Bronchial epithelial cell (primary cell): ENCODE data around the gene TMEM107. TPM values are rescaled to one million over a fixed set of nuclear protein-coding genes. Genes with fewer than 3 reads are reported as not detected.

Experiments used
- DNase-seq: peaks from one replicate; pipeline ENCODE4 v3.0.0-alpha.2; 2010; ENCODE audit warnings: low read depth
- FAIRE-seq: peaks from 2 replicates; lab custom pipeline; 2011; peaks lifted over from hg19 to GRCh38; lab: Jason Lieb, UNC
- H3K27me3 ChIP-seq: 2 replicates; pipeline ENCODE4 v1.5.1; 2011; ENCODE audit warnings: low read length; ENCODE audit not compliant: control insufficient read depth, insufficient read depth
- H3K36me3 ChIP-seq: 2 replicates; pipeline ENCODE4 v1.5.1; 2011; ENCODE audit warnings: low read length; ENCODE audit not compliant: control insufficient read depth, insufficient read depth
- H3K4me3 ChIP-seq: 2 replicates; pipeline ENCODE4 v1.5.1; 2011; ENCODE audit warnings: mild to moderate bottlenecking, low read depth, low read length, control low read depth
- CTCF ChIP-seq: IDR thresholded peaks from 2 replicates; pipeline ENCODE4 v1.5.1; 2011; ENCODE audit warnings: mild to moderate bottlenecking, moderate library complexity, low read length, control low read depth, inconsistent platforms; ENCODE audit not compliant: insufficient read depth, severe bottlenecking
- total RNA-seq: library from RNA; depleted of rRNA; stranded (reverse); fragments of >200 nt; gene quantifications from 2 replicates; pipeline ENCODE4 v1.2.1, GENCODE V29; 2014

The TMEM107 gene
- total RNA-seq, 1 donor from 2014 or later: 24.2 TPM

- no peak for TF ChIP-seq CTCF
- H3K4me3 ChIP-seq: no peak overlapping the region
- no peaks in the 10 kb centered on the region for H3K27me3 ChIP-seq
- peaks cover 46% of the 10 kb centered on the region for H3K36me3 ChIP-seq
- FAIRE-seq: no peak
- no peak for DNase-seq
These were observed 35.1 kb downstream of the TMEM107 start for GRCh38 chr17:8141045-8141444.

DNA sequence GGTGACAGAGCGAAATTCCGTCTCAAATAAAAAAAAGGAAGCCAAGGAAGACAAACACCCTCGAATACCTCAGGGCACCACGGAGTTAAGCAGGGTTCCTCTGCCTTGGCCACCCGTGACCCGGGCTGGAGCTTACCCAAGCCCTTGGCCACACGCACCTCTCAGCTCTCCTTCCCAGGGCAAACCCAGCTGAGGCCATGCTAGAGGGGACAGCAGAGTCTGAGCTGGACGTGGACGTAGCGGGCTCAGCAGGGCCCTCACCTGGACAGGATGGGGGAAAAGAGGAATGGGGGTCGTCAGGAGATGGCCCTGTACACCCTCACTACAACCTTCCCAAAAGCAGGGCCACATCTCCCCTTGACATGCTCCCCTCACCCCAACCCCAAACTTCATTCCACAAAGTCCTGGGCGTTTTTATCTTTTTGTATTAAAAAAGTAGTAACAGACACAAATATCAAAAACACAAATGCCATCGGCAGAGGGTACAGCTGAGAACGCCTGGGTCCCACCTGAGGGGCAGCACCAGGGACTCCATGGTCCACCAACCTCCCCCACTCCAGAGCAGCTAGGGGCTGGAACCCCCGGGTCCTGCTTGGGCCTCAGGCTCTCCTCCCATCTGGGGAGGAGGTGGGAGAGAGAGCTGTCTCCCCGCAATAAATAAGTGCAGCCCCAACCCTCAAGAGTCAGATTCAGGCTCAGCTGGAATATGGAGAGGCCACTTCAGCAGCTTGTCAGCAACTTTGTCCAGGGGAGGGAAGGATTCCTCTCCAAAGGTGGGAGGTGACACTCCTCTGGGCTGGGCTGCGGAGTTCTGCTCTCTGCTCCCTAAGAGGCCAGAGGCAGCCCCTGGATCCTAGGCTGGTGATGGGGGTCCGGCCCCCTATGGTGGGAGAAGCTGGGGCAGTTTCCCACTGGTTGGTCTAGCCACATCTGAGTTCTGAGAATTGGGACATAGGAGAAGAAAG, 35.8 kb downstream of the TMEM107 start:
- Histone ChIP-seq H3K27me3 (no peaks in the 10 kb centered on the region), H3K36me3 (peaks cover 40% of the 10 kb centered on the region), H3K4me3 (no peak overlapping the region)
- no peak for TF ChIP-seq CTCF
- DNase-seq (no peak), FAIRE-seq (no peak)

DNA sequence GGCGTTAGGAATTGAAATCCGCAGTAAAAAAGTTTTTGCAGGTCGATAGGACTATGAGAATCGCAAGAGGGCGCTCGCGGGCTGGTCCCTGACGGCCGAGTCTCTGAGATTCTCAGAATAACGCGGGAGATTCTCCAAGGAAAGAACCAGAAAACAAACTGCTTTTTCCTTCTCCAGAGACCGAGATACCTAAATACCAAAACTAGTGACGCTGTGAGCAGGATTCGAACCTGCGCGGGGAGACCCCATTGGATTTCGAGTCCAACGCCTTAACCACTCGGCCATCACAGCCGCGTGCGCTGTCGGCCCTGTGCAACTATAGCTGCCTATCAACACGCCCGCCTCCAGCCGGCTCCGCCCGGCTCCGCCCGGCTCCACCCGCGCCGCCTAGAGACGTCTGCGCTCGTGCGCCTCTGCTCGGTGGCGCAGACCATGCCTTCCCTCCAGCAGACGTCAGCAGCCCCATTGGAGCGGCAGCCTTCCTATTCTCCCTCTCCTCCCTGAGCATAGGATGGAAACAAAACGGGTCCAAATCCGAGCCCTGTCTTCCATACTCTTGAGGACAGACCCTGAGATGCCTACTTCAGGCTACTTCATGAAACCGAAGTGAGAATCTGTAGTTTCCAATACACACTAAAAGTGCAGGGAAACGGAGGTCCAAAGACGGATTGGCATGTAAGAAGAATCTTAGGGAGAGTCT, 37.4 kb downstream of the TMEM107 start:
- H3K4me3 ChIP-seq: peak overlapping the region; percentile 14
- no peaks in the 10 kb centered on the region for H3K27me3 ChIP-seq
- peaks cover 29% of the 10 kb centered on the region for H3K36me3 ChIP-seq
- DNase-seq: peak; percentile 95
- FAIRE-seq: no peak
- peak; percentile 87 for TF ChIP-seq CTCF

DNA sequence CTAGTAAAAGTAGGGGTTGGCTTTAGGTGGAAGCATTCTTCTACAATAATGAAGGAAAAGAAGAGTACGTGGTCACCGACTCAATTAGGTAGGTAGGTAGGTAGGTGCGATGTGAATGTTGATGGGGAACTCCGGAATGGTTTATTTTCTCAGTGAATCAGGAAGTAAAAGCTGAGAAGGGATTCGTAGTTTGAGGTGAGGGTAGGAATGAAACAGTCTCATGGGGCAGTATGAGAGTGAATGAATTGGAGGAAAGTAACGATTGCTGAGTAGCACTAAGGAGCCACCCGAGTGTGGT, 37.9 kb downstream of the TMEM107 start:
- H3K36me3 ChIP-seq: peaks cover 25% of the 10 kb centered on the region
- DNase-seq: no peak
- TF ChIP-seq CTCF: no peak
- no peak for FAIRE-seq
- H3K4me3 ChIP-seq: peak overlapping the region; percentile 14
- H3K27me3 ChIP-seq: no peaks in the 10 kb centered on the region

DNA sequence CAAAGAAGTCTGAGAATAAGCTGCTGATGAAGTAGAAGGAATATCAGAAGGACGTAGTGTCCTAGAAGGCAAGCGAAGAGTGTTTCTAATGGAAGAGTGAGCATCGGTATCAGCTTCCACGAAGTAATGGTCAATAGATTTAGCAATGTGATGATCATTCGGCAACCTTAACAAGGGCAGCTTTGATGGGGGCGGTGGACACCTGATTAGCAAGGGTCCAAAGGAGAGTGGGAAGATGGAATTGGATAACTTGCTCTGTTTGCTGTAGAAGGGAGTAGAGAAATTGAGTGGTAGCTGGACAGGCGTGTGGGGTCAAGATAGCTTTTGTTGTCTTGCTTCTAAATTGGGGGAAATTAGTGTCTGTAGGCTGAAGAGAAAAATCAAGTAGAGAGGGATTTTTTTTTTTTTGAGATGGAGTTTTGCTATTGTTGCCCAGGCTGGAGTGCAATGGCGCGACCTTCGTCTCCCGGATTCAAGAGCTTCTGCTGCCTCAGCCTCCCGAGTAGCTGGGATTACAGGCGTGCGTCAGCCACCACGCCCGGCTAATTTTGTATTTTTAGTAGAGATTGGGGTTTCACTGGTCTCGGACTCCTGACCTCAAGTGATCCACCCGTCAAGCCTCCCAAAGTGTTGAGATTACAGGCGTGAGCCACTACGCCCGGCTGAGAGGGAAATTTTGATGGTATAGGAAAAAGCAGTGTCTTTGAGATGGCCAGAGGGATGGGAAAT, 38.4 kb downstream of the TMEM107 start:
- no peak for DNase-seq

More for the DNA sequence above, 38.4 kb downstream of the TMEM107 start:
- Histone ChIP-seq H3K4me3 (peak overlapping the region; percentile 14), H3K27me3 (no peaks in the 10 kb centered on the region), H3K36me3 (peaks cover 21% of the 10 kb centered on the region)
- no peak for TF ChIP-seq CTCF
- no peak for FAIRE-seq
